Measurements from ENCODE around the gene PIK3R5. TPM values are rescaled to one million over a fixed set of nuclear protein-coding genes. Genes with fewer than 3 reads are reported as not detected.

Gene PIK3R5
- total RNA-seq, 4 donors from 2014 or later = 0.63 to 5.9 (median 2.9) TPM

DNA sequence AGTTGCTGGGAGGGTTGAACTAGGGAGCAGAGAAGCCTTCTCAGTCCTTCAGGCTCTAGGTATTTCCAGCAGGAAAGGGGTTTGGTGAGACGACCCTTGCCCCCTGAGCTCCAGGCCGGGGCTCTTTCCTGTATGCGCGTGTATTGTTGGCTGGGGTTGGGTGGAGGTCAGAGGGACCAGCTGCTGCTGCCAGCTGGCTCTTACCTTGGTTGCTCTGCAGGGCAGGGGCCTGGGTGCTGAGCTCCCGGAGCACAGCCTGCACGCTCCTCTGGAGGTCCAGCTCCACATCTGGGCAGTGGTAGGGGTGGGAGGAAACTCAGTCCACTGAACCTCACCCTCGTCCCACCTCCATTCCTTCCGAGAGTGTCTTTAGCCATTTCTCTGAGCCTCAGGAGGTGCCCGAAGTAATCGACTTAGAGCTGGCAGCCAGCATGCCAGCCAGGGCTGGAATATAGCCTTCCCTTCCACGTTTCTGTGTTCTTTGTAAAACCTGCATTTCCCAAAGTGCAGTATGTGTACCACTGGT, 126.0 kb downstream of the PIK3R5 start:
- no peak overlapping the region for H3K4me3 ChIP-seq
- H3K9me3 ChIP-seq = no peaks in the 10 kb centered on the region
- in situ Hi-C loops (cut with MboI; ENCODE audit: low sequenced_read_pairs in 4 of 4) = no loop called here
- no peaks in the 10 kb centered on the region for H3K36me3 ChIP-seq
- no peak for TF ChIP-seq POLR2A (IDR thresholded peaks at IDR 0.05)
- TF ChIP-seq, protein P1, sequence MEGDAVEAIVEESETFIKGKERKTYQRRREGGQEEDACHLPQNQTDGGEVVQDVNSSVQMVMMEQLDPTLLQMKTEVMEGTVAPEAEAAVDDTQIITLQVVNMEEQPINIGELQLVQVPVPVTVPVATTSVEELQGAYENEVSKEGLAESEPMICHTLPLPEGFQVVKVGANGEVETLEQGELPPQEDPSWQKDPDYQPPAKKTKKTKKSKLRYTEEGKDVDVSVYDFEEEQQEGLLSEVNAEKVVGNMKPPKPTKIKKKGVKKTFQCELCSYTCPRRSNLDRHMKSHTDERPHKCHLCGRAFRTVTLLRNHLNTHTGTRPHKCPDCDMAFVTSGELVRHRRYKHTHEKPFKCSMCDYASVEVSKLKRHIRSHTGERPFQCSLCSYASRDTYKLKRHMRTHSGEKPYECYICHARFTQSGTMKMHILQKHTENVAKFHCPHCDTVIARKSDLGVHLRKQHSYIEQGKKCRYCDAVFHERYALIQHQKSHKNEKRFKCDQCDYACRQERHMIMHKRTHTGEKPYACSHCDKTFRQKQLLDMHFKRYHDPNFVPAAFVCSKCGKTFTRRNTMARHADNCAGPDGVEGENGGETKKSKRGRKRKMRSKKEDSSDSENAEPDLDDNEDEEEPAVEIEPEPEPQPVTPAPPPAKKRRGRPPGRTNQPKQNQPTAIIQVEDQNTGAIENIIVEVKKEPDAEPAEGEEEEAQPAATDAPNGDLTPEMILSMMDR (IDR thresholded peaks at IDR 0.05 in 4 of 5, conservative IDR thresholded peaks at IDR 0.05 in 1 of 5) = no peak
- no peak overlapping the region for H3K27ac ChIP-seq
- DNase-seq (no peak), ATAC-seq (no peak)
- no peaks in the 10 kb centered on the region for H3K27me3 ChIP-seq
- intact Hi-C loops (cut with DNase I; ENCODE audit: low total_unique reads) = no loop called here
- no peaks in the 10 kb centered on the region for H3K4me1 ChIP-seq

DNA sequence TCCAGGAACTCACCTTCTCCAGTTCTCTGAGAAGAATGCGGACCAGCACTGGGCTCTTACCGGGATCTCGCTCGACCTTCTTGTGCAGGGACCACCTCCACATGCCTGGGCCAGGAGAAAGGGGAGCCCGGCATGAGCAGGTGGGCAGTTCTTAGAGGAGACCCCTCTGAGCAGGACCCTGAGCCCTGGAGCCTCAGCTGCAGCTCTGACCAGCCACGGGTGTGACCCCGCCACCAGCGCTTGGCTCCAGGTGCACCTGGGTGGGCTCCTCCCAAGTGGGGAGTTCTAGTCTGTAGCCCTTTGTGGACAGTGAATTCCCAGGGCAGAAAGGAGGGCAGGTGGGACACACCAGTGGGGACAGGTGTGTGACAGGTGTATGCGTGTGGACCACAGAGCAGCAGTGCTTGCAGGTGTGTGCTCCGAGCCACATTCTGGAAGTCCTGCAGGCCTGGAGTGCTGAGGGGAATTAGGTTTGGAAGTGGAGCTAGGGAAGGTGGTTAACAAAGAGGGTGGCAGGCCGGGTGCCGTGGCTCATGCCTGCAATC, 126.9 kb downstream of the PIK3R5 start:
- Histone ChIP-seq H3K27me3 (no peaks in the 10 kb centered on the region), H3K36me3 (no peaks in the 10 kb centered on the region), H3K4me1 (no peaks in the 10 kb centered on the region), H3K27ac (no peak overlapping the region), H3K4me3 (no peak overlapping the region), H3K9me3 (no peaks in the 10 kb centered on the region)
- in situ Hi-C loops (cut with MboI; ENCODE audit: low sequenced_read_pairs in 4 of 4) = no loop called here
- ATAC-seq (no peak), DNase-seq (no peak)
- intact Hi-C loops (cut with DNase I; ENCODE audit: low total_unique reads) = no loop called here
- TF ChIP-seq POLR2A (IDR thresholded peaks at IDR 0.05) = no peak
- TF ChIP-seq, protein P1 (IDR thresholded peaks at IDR 0.05 in 4 of 5, conservative IDR thresholded peaks at IDR 0.05 in 1 of 5) = no peak

DNA sequence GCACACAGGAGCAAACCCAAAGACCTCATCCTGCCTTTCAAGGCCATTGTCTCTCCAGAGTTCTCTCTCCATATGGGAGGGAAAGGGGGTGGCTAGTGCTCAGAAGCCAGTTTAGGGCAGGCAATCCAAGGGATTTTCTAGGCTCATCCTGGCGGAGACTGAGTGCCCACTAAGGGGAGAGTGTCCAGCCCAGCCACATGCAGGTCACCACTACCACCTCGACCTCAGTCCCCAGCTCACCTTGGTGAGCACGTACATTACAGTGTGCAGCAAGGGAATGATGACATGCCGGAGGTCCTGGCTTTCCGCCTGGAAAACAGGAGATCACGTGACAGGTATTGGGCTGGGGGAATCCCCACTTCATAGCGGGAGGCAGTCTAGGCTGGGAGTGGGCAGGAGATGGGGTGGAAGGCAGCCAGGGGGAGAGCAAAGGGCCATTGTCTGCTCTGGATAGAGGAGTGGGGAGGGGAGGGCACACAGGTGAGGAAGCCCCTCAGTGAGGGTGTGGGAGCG, 127.9 kb downstream of the PIK3R5 start:
- in situ Hi-C loops (cut with MboI; ENCODE audit: low sequenced_read_pairs in 4 of 4) = no loop called here
- no peaks in the 10 kb centered on the region for H3K9me3 ChIP-seq
- TF ChIP-seq, protein P1 (IDR thresholded peaks at IDR 0.05 in 4 of 5, conservative IDR thresholded peaks at IDR 0.05 in 1 of 5) = no peak
- TF ChIP-seq POLR2A (IDR thresholded peaks at IDR 0.05) = no peak

DNA sequence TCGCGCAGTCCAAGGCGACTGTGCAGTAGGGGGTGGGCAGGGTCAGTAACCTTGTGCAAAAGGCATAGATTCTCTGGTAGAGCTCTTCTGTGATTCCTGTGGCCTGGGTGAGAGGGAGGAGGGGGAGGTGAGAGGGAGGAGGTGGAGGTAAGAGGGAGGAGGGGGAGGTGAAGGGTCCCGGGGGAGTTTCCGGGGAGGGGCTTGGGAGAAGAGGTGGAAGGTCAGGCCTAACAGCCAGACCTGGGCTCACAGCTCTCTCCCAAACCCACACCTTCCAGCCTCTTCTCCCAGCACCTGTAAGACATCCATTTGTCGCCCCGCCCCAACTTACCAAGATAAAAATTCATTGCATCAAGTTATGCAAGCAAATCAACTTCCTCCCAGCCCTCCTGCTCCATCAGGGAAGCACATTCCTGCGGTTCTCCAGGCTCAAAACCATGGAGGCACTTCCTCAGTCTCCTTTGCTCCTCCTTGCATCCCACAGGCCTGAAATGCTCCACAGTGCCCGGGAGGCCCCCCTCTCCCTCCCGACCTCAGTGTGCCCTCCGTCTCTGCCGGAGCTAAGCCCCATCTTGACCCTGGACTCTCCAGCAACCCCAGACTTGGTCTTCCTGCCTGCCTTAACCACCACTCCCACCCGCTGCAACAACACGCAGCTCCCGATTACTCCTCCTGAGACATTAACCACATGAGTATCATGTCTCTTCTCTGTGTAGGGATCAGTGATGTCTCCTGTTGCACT, 128.5 kb downstream of the PIK3R5 start:
- H3K27ac ChIP-seq = no peak overlapping the region
- H3K9me3 ChIP-seq = no peaks in the 10 kb centered on the region
- H3K4me1 ChIP-seq = no peaks in the 10 kb centered on the region
- H3K36me3 ChIP-seq = no peaks in the 10 kb centered on the region
- no peak for TF ChIP-seq POLR2A (IDR thresholded peaks at IDR 0.05)
- TF ChIP-seq, protein P1 (IDR thresholded peaks at IDR 0.05 in 4 of 5, conservative IDR thresholded peaks at IDR 0.05 in 1 of 5) = no peak
- peaks cover 3 to 7% (median 6%) of the 10 kb centered on the region in 3 donors for H3K27me3 ChIP-seq
- no peak for ATAC-seq
- intact Hi-C loops (cut with DNase I; ENCODE audit: low total_unique reads) = no loop called here
- H3K4me3 ChIP-seq = no peak overlapping the region
- DNase-seq = no peak
- in situ Hi-C loops (cut with MboI; ENCODE audit: low sequenced_read_pairs in 4 of 4) = no loop called here

More for the DNA sequence above, 127.9 kb downstream of the PIK3R5 start:
- H3K36me3 ChIP-seq = no peaks in the 10 kb centered on the region
- no peak overlapping the region for H3K4me3 ChIP-seq
- H3K4me1 ChIP-seq = no peaks in the 10 kb centered on the region
- intact Hi-C loops (cut with DNase I; ENCODE audit: low total_unique reads) = no loop called here
- H3K27ac ChIP-seq = no peak overlapping the region
- no peak for ATAC-seq
- DNase-seq = no peak
- peaks cover 3 to 6% (median 5%) of the 10 kb centered on the region in 3 donors for H3K27me3 ChIP-seq
